NCI-H1048 (cell line): ENCODE measurements around the gene PP2D1.
"Not testable (repeated sequence)": the region's sequence is repeated elsewhere in the genome, so short reads cannot be mapped to it uniquely, and the experiment has no call there.

ENCODE experiments used
- DNase-seq: peaks from one replicate; lab custom pipeline; 2025; lab: John Stamatoyannopoulos, UW

The PP2D1 gene

GRCh38 chr3:19970327-19970726, 41.7 kb downstream of the PP2D1 start:
- no peak for DNase-seq

GRCh38 chr3:19967812-19968211, 44.3 kb downstream of the PP2D1 start:
- DNase-seq: no peak

- no peak for DNase-seq
Observed at GRCh38 chr3:19967208-19967607, 44.9 kb downstream of the PP2D1 start.

- DNase-seq: no peak
Observed at GRCh38 chr3:19961960-19962359, 50.1 kb downstream of the PP2D1 start.

GRCh38 chr3:19960696-19961095, 51.4 kb downstream of the PP2D1 start:
- DNase-seq: no peak

- DNase-seq: no peak
Observed at GRCh38 chr3:19959505-19959904, 52.6 kb downstream of the PP2D1 start.

GRCh38 chr3:19957354-19957753, 54.7 kb downstream of the PP2D1 start:
- DNase-seq: not testable (repeated sequence)

- DNase-seq: no peak
Observed at GRCh38 chr3:19954676-19955075, 57.4 kb downstream of the PP2D1 start.

GRCh38 chr3:19950316-19950715, 61.7 kb downstream of the PP2D1 start:
- DNase-seq: no peak

- no peak for DNase-seq
Observed at GRCh38 chr3:19948226-19948591, 63.9 kb downstream of the PP2D1 start.

GRCh38 chr3:19947549-19948225, 64.4 kb downstream of the PP2D1 start:
- DNase-seq: no peak

- peak; percentile 96 for DNase-seq
Observed at GRCh38 chr3:19946832-19947548, 65.1 kb downstream of the PP2D1 start, which contains the start of gene RAB5A. TSS of gene RAB5A (plus strand) at chr3:19947097. CDS start at chr3:19950899, 3,802 bp downstream.

GRCh38 chr3:19945969-19946831, 65.9 kb downstream of the PP2D1 start:
- DNase-seq: no peak

GRCh38 chr3:19945534-19945933, 66.5 kb downstream of the PP2D1 start:
- no peak for DNase-seq

GRCh38 chr3:19940643-19941042, 71.4 kb downstream of the PP2D1 start:
- DNase-seq: no peak

GRCh38 chr3:19938295-19938627, 73.8 kb downstream of the PP2D1 start:
- no peak for DNase-seq

- no peak for DNase-seq
Observed at GRCh38 chr3:19937459-19938294, 74.4 kb downstream of the PP2D1 start.
